ENCODE results near the gene NOP58.
"Not testable (repeated sequence)": the region's sequence is repeated elsewhere in the genome, so short reads cannot be mapped to it uniquely, and the experiment has no call there.

Gene NOP58

GRCh38 chr2:202278944-202279343, 13.4 kb downstream of the NOP58 start:
- Histone ChIP-seq H3K36me3 (ENCODE audit: insufficient read depth, low read length) (peaks cover 44% of the 10 kb centered on the region), H3K4me1 (ENCODE audit: insufficient read depth, low read length) (no peaks in the 10 kb centered on the region), H3K9me3 (ENCODE audit: control insufficient read depth, insufficient read depth, low read length) (no peaks in the 10 kb centered on the region), H3K9ac (ENCODE audit: low read depth, low read length) (no peak overlapping the region)

- no peaks in the 10 kb centered on the region for H3K9me3 ChIP-seq (ENCODE audit: control insufficient read depth, insufficient read depth, low read length)
- no peak overlapping the region for H3K9ac ChIP-seq (ENCODE audit: low read depth, low read length)
- H3K4me1 ChIP-seq (ENCODE audit: insufficient read depth, low read length) = no peaks in the 10 kb centered on the region
- peaks cover 58% of the 10 kb centered on the region for H3K36me3 ChIP-seq (ENCODE audit: insufficient read depth, low read length)
Observed at GRCh38 chr2:202286595-202286994, 21.0 kb downstream of the NOP58 start.

DNA sequence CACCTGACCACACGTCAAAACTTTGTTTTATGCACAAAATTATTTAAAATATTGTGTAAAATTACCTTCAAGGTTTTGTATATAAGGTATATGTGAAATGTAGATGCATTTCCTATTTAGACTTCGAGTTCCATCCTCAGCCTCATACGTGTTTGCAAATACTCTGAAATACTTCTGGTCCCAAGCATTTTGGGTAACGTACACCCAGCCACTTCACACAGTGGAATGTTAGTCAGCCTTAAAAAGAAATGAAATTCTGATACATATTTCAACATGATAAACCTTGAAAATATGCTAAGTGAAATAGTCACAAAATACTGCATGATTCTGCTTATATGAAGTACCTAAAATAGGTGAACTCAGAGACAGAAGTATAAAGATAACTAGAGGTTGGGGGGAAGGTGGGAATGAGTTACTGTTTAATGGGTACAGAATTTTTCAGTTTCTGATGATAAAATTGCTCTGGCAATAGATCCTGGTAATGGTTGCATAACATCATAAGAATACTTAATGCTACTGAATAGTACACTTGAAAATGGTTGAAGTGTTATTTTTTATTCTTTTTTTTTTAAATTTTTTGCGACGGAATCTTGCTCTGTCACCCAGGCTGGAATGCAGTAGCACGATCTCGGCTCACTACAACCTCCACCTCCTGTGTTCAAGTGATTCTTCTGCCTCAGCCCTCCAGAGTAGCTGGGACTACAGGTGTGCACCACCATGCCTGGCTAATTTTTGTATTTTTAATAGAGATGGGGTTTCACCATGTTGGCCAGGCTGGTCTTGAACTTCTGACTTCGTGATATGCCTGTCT, 24.0 kb downstream of the NOP58 start:
- H3K9me3 ChIP-seq (ENCODE audit: control insufficient read depth, insufficient read depth, low read length) = no peaks in the 10 kb centered on the region
- no peak overlapping the region for H3K9ac ChIP-seq (ENCODE audit: low read depth, low read length)
- H3K36me3 ChIP-seq (ENCODE audit: insufficient read depth, low read length) = peaks cover 53% of the 10 kb centered on the region
- no peaks in the 10 kb centered on the region for H3K4me1 ChIP-seq (ENCODE audit: insufficient read depth, low read length)

GRCh38 chr2:202290316-202290715, 24.8 kb downstream of the NOP58 start:
- Histone ChIP-seq H3K9ac (ENCODE audit: low read depth, low read length) (no peak overlapping the region), H3K36me3 (ENCODE audit: insufficient read depth, low read length) (peaks cover 49% of the 10 kb centered on the region), H3K9me3 (ENCODE audit: control insufficient read depth, insufficient read depth, low read length) (no peaks in the 10 kb centered on the region), H3K4me1 (ENCODE audit: insufficient read depth, low read length) (no peaks in the 10 kb centered on the region)

- Histone ChIP-seq H3K9ac (ENCODE audit: low read depth, low read length) (no peak overlapping the region), H3K36me3 (ENCODE audit: insufficient read depth, low read length) (peaks cover 45% of the 10 kb centered on the region), H3K9me3 (ENCODE audit: control insufficient read depth, insufficient read depth, low read length) (no peaks in the 10 kb centered on the region), H3K4me1 (ENCODE audit: insufficient read depth, low read length) (no peaks in the 10 kb centered on the region)
Observed at GRCh38 chr2:202290970-202291369, 25.4 kb downstream of the NOP58 start.

DNA sequence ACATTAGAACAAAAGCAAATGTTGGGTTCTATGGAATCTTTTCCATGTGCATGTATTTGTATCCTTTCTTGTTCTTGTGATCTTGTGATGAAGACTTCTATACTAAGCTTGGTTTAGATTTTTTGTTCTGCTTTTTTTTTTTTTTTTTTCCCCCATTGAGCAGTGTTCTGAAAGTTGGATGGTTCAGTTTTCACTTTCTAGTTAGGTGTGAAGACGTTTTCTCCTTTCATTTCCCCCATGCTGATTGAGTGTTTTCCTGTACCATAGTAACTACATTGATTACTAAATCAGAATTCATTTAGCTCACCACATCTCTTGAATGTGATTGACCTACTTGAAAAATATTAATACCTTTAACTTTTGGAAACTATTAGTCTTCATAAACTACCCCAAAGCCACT, 34.1 kb downstream of the NOP58 start:
- no peaks in the 10 kb centered on the region for H3K9me3 ChIP-seq (ENCODE audit: control insufficient read depth, insufficient read depth, low read length)
- H3K36me3 ChIP-seq (ENCODE audit: insufficient read depth, low read length) = peaks cover 25% of the 10 kb centered on the region
- no peak overlapping the region for H3K9ac ChIP-seq (ENCODE audit: low read depth, low read length)
- H3K4me1 ChIP-seq (ENCODE audit: insufficient read depth, low read length) = no peaks in the 10 kb centered on the region

GRCh38 chr2:202306034-202306433, 40.5 kb downstream of the NOP58 start:
- Histone ChIP-seq H3K9ac (ENCODE audit: low read depth, low read length) (no peak overlapping the region), H3K4me1 (ENCODE audit: insufficient read depth, low read length) (no peaks in the 10 kb centered on the region), H3K9me3 (ENCODE audit: control insufficient read depth, insufficient read depth, low read length) (no peaks in the 10 kb centered on the region), H3K36me3 (ENCODE audit: insufficient read depth, low read length) (peaks cover 37% of the 10 kb centered on the region)

GRCh38 chr2:202307690-202308089, 42.1 kb downstream of the NOP58 start:
- no peak overlapping the region for H3K9ac ChIP-seq (ENCODE audit: low read depth, low read length)
- H3K36me3 ChIP-seq (ENCODE audit: insufficient read depth, low read length) = peaks cover 36% of the 10 kb centered on the region
- H3K4me1 ChIP-seq (ENCODE audit: insufficient read depth, low read length) = no peaks in the 10 kb centered on the region
- H3K9me3 ChIP-seq (ENCODE audit: control insufficient read depth, insufficient read depth, low read length) = no peaks in the 10 kb centered on the region

GRCh38 chr2:202311823-202312388, 46.3 kb downstream of the NOP58 start:
- no peak overlapping the region for H3K9ac ChIP-seq (ENCODE audit: low read depth, low read length)
- no peaks in the 10 kb centered on the region for H3K9me3 ChIP-seq (ENCODE audit: control insufficient read depth, insufficient read depth, low read length)
- no peaks in the 10 kb centered on the region for H3K4me1 ChIP-seq (ENCODE audit: insufficient read depth, low read length)
- H3K36me3 ChIP-seq (ENCODE audit: insufficient read depth, low read length) = peaks cover 8% of the 10 kb centered on the region

DNA sequence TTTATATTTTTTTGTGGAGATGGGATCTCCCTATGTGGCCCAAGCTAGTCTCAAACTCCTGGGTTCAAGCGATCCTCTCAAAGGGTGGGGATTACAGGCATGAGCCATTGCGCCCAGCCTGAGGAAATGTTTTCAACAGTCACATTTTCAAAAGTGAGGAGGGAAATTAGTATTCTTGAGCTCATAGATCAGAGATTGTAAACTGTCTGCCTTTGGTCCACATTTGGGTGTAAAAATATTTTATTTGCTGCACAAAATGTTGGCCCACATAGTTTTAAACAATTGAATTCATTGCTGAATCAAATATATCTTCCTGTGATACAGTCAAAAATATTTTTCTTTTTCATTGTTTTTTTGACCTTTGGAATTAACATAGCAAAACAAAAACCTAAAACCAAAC, 48.6 kb downstream of the NOP58 start:
- Histone ChIP-seq H3K9ac (ENCODE audit: low read depth, low read length) (no peak overlapping the region), H3K4me1 (ENCODE audit: insufficient read depth, low read length) (no peaks in the 10 kb centered on the region), H3K36me3 (ENCODE audit: insufficient read depth, low read length) (peaks cover 5% of the 10 kb centered on the region), H3K9me3 (ENCODE audit: control insufficient read depth, insufficient read depth, low read length) (no peaks in the 10 kb centered on the region)

DNA sequence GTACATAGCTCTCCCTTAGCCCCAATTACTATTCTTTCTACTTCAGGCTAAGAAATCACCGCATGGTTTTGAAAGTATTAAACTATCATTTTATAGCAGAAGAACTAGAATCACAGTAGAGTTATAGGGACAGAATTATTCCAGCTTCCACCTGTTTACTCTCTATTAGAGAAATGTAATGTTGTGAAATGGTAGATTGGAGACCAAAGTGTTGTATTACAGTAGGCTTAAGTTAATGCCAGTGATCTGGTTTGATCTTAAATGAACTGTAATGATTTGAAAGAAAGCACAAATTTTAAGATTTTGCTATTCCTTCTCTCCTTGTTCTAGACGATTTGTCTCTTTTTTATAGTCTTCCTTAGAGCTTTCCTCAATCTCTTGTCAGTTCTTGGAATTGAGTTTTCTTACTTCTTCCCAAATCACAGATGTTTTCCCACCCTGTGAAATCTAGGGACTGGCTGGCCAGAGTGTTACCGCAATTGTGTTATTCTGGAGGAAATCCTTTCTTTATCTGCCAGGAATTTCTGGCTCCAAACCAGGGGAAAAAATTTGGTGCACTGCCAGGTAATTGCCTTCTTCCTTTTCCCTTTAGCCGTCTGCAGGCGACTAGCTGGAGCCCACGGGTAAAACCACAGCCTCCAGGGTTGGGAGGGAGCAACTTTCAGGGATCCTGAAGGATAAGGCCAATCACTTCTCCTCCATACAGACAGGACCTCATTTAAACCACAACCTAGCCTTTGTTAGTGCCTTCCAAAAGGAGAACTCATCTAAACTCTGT, 51.7 kb downstream of the NOP58 start:
- no peaks in the 10 kb centered on the region for H3K9me3 ChIP-seq (ENCODE audit: control insufficient read depth, insufficient read depth, low read length)
- H3K36me3 ChIP-seq (ENCODE audit: insufficient read depth, low read length) = no peaks in the 10 kb centered on the region
- H3K9ac ChIP-seq (ENCODE audit: low read depth, low read length) = no peak overlapping the region
- H3K4me1 ChIP-seq (ENCODE audit: insufficient read depth, low read length) = no peaks in the 10 kb centered on the region

GRCh38 chr2:202320362-202320761, 54.8 kb downstream of the NOP58 start:
- not testable (repeated sequence) for H3K4me1 ChIP-seq (ENCODE audit: insufficient read depth, low read length); H3K9ac ChIP-seq (ENCODE audit: low read depth, low read length); H3K9me3 ChIP-seq (ENCODE audit: control insufficient read depth, insufficient read depth, low read length); H3K36me3 ChIP-seq (ENCODE audit: insufficient read depth, low read length)

DNA sequence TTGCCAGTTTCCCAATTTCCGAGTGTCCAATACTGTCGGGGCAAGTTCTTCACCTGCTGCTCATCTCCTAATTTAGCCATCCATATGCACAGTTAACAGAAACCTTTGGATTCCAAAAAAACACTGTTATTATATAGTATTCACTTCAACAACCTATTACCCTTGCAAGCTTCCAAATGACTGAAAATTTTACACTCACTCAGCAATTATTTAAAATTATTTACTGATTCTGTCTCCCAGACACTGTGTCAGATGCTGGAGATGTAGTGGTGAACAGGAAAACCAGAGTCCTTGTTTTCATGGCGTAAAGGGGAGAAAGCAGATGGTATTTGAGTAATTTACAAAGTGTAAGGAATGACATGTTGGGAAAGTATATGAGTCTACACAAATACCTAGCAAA, 56.9 kb downstream of the NOP58 start:
- H3K9me3 ChIP-seq (ENCODE audit: control insufficient read depth, insufficient read depth, low read length) = no peaks in the 10 kb centered on the region
- H3K4me1 ChIP-seq (ENCODE audit: insufficient read depth, low read length) = peaks cover under 1% of the 10 kb centered on the region
- no peak overlapping the region for H3K9ac ChIP-seq (ENCODE audit: low read depth, low read length)
- no peaks in the 10 kb centered on the region for H3K36me3 ChIP-seq (ENCODE audit: insufficient read depth, low read length)

DNA sequence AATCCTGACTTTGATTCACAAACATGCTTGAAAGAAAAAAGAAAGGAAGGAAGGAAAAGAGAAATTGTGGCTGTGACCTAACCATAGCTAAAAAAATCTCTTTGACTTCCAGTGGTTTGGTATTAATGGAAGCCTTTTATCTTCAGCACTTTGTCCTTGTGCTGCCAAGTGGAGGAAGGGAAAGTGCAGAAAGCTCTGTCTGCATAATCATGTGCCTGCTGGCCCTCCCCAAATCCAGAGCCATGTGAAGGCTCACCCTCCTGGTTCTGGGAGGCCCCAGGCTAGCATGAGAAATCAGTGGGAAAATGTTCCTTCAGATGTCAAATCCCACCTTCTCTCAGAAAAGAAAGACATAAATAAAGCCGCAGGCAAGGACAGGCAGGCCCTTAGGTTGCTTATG, 62.3 kb downstream of the NOP58 start:
- Histone ChIP-seq H3K9ac (ENCODE audit: low read depth, low read length) (no peak overlapping the region), H3K4me1 (ENCODE audit: insufficient read depth, low read length) (peaks cover 8% of the 10 kb centered on the region), H3K36me3 (ENCODE audit: insufficient read depth, low read length) (no peaks in the 10 kb centered on the region), H3K9me3 (ENCODE audit: control insufficient read depth, insufficient read depth, low read length) (no peaks in the 10 kb centered on the region)
